GM12864 (cell line): Measurements from ENCODE around the gene TBC1D22B.
A peak's percentile ranks its signal among the peaks of the same experiment; 100 is the strongest.

Source experiments
- DNase-seq: peaks from one replicate; pipeline ENCODE4 v3.0.0-alpha.2; 2011; ENCODE audit warnings: low read depth
- H3K4me3 ChIP-seq: 2 replicates; pipeline ENCODE4 v1.5.1; 2011; ENCODE audit warnings: mild to moderate bottlenecking, low read depth, low read length, control low read depth
- CTCF ChIP-seq: IDR thresholded peaks from 2 replicates; pipeline ENCODE4 v1.5.1; 2011; ENCODE audit warnings: low read depth, mild to moderate bottlenecking, moderate library complexity, low read length, control low read depth, inconsistent platforms; ENCODE audit errors: missing control alignments

The TBC1D22B gene

DNA sequence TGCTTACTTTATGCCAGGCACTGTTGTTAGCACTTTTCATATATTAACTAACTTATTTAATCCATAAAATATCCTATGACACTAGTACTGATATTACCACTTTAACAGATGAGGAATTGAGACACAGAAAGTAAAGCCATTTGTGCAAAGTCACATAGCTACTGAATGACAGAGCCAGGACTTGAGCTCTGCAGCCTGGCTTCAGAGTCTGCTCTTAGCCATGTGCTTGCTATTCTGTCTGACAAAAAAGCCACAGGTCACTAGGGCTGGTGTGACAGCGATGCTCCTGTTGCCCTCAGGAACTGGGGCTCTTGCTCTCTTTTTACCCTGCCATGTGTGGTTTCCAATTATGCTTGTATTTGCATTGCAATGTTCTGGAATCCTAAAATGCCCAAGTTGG is 51.5 kb downstream of the TBC1D22B start:
- no peak overlapping the region for H3K4me3 ChIP-seq
- TF ChIP-seq CTCF: no peak
- DNase-seq: no peak

GRCh38 chr6:37309692-37310091 is 52.1 kb downstream of the TBC1D22B start:
- no peak for TF ChIP-seq CTCF
- no peak for DNase-seq
- H3K4me3 ChIP-seq: no peak overlapping the region

GRCh38 chr6:37310966-37311365 is 53.4 kb downstream of the TBC1D22B start:
- DNase-seq: no peak
- no peak for TF ChIP-seq CTCF
- no peak overlapping the region for H3K4me3 ChIP-seq

DNA sequence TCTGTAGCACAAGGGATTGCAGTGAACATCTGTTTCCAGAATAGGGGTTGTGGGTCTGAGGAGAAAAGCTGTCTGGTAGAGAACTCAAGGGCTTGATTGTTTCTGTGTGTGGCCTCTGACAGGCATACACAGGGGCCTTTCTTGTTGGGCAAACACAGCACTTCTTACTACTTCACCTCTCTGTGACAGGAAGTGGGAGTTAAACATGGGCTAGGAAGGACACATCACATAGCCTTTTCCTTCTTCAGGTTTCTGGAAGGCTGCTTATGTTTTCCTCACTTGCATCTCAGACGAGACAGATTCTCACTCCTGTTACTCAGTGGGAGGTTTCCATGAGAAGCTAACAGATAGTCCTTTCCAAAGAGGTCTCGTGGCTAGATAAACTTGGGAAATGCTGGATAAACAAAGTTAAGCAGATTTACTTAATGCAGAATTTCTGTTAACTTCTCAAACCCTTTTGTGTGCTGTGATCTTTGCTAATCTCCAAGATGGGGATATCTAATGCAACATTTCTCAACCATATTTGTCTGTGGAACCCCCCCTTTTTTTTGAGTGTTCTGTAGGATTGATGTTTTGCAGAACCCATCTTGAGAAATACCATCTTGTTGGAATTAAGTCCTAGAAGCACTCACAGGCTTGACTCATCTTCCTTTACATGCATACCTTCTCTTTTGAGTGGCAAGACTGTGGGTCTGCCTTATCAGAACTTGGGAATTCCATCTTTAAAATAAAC is 54.3 kb downstream of the TBC1D22B start:
- no peak overlapping the region for H3K4me3 ChIP-seq
- TF ChIP-seq CTCF: no peak
- DNase-seq: no peak

DNA sequence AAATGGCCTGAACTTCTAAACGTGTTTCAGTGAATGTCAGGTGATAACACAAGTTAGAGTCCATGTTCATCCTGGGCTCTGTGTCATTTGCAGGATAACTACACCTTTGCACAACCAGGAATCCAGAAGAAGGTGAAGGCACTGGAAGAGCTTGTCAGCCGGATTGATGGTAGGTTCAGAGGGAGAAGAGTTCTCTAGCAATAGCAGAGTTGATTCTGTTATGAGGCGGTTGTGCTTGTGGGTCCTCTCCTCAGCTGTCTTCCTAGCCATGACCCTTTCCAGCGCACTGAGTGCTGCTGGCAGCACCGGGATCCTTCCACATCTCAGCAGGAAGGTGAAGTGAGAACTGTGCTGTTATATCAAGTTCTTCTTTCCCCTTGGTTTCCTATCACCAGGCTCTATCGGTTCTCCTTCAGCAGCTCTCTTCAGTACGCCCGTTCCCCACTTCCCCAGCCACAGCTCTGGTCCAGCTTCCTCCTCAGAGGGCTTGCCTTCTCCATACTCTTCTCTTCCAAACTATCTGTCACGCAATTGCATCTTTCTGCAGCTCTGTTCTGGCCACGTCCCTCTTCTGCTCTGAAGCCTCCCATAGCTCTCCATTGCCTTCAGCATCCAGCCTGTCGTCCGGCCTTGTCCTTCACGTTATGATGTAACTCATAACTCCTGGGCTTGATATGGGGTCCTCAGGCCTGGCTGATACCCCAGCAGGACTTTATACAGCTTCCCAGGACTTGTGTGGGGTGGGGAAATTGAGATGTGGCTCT is 56.3 kb downstream of the TBC1D22B start:
- no peak for DNase-seq

GRCh38 chr6:37314487-37315156 is 57.0 kb downstream of the TBC1D22B start:
- peak; percentile 71 for TF ChIP-seq CTCF
- DNase-seq: no peak

More for the DNA sequence above, 56.3 kb downstream of the TBC1D22B start:
- no peak overlapping the region for H3K4me3 ChIP-seq
- TF ChIP-seq CTCF: no peak

More at GRCh38 chr6:37314487-37315156, 57.0 kb downstream of the TBC1D22B start:
- no peak overlapping the region for H3K4me3 ChIP-seq
